CD14-positive monocyte (primary cell): ENCODE results near the gene TTLL11. TPM values are rescaled to one million over a fixed set of nuclear protein-coding genes. Genes with fewer than 3 reads are reported as not detected.

ENCODE experiments used
- DNase-seq, 3 donors: peaks; one replicate each; pipeline ENCODE4 v3.0.0-alpha.2; 2011 to 2022
- H2AFZ ChIP-seq: 2 replicates; pipeline ENCODE4 v1.6.0; 2012; ENCODE audit warnings: mild to moderate bottlenecking, low read depth, low read length, inconsistent platforms; ENCODE audit not compliant: insufficient read depth, poor library complexity, severe bottlenecking
- H3K27ac ChIP-seq, 2 donors: 1 replicate in 1 of 2; 2 replicates in 1 of 2; pipeline ENCODE4 v1.5.1; 2012 to 2013; ENCODE audit warnings: low read length in 2 of 2, control low read depth in 1 of 2, inconsistent platforms in 1 of 2, low read depth in 1 of 2, mild to moderate bottlenecking in 1 of 2
- H3K27me3 ChIP-seq, 2 donors: one replicate each; pipeline versions ENCODE4 v1.6.0 to v1.6.1; 2011 to 2013; ENCODE audit warnings: low read length in 2 of 2; ENCODE audit not compliant: control insufficient read depth in 2 of 2, insufficient read depth in 2 of 2
- H3K36me3 ChIP-seq, 2 donors: replicated peaks in 1 of 2; 1 replicate in 1 of 2; 2 replicates in 1 of 2; pipeline versions ENCODE4 v1.5.1 to v1.6.1; 2012 to 2013; ENCODE audit warnings: low read length in 2 of 2, control low read depth in 1 of 2, inconsistent platforms in 1 of 2, mild to moderate bottlenecking in 1 of 2; ENCODE audit not compliant: insufficient read depth in 2 of 2, control insufficient read depth in 1 of 2
- H3K4me1 ChIP-seq, 2 donors: 1 replicate in 1 of 2; 2 replicates in 1 of 2; pipeline versions ENCODE4 v1.5.1 to v1.6.1; 2012 to 2013; ENCODE audit warnings: low read length in 2 of 2, control low read depth in 1 of 2, inconsistent platforms in 1 of 2, mild to moderate bottlenecking in 1 of 2, moderate library complexity in 1 of 2; ENCODE audit not compliant: insufficient read depth in 2 of 2, control insufficient read depth in 1 of 2
- H3K4me2 ChIP-seq: replicated peaks from 2 replicates; pipeline ENCODE3; 2012; ENCODE audit warnings: low read length, moderate library complexity, mild to moderate bottlenecking; ENCODE audit not compliant: poor library complexity, severe bottlenecking; ENCODE audit errors: extremely low read depth
- H3K4me3 ChIP-seq, 3 experiments: fragments of 200-600 bp in 1 of 3; sonication (generic) in 1 of 3; replicated peaks in 1 of 3; 1 replicate in 2 of 3; 2 replicates in 1 of 3; pipeline ENCODE4 v1.5.1; 2011 to 2013; ENCODE audit warnings: low read length in 3 of 3, mild to moderate bottlenecking in 3 of 3, control low read depth in 2 of 3, low read depth in 2 of 3, inconsistent platforms in 1 of 3, moderate library complexity in 1 of 3
- H3K79me2 ChIP-seq: 2 replicates; pipeline ENCODE4 v1.6.0; 2012; ENCODE audit warnings: mild to moderate bottlenecking, control low read depth, inconsistent platforms, low read length, moderate library complexity; ENCODE audit not compliant: insufficient read depth
- H3K9ac ChIP-seq: 2 replicates; pipeline ENCODE4 v1.6.0; 2017; ENCODE audit warnings: low read length, mild to moderate bottlenecking; ENCODE audit not compliant: insufficient read depth, poor library complexity, severe bottlenecking
- H3K9me3 ChIP-seq, 2 donors: replicated peaks in 1 of 2; 1 replicate in 1 of 2; 2 replicates in 1 of 2; pipeline versions ENCODE4 v1.5.1 to v1.6.1; 2012 to 2013; ENCODE audit warnings: low read length in 2 of 2, control low read depth in 1 of 2; ENCODE audit not compliant: control insufficient read depth in 1 of 2, insufficient read depth in 1 of 2
- H4K20me1 ChIP-seq: 2 replicates; pipeline ENCODE4 v1.6.0; 2012; ENCODE audit warnings: mild to moderate bottlenecking, low read length, control low read depth, moderate library complexity; ENCODE audit not compliant: insufficient read depth
- H3K27ac Mint-ChIP-seq, 7 donors: one replicate each; pipeline ENCODE4 v1.8.0; 2020; ENCODE audit warnings: mild to moderate bottlenecking in 7 of 7, mixed read lengths in 7 of 7, moderate library complexity in 6 of 7, inconsistent platforms in 2 of 7
- H3K27me3 Mint-ChIP-seq, 3 donors: one replicate each; pipeline ENCODE4 v1.8.0; 2021 to 2022; ENCODE audit warnings: low read depth in 3 of 3, mild to moderate bottlenecking in 3 of 3, mixed read lengths in 3 of 3, moderate library complexity in 3 of 3, inconsistent platforms in 1 of 3
- H3K36me3 Mint-ChIP-seq, 2 donors: one replicate each; pipeline ENCODE4 v1.8.0; 2020; ENCODE audit warnings: mixed read lengths in 2 of 2, inconsistent platforms in 1 of 2, mild to moderate bottlenecking in 1 of 2
- H3K4me1 Mint-ChIP-seq: one replicate; pipeline ENCODE4 v1.8.0; 2020; ENCODE audit warnings: mild to moderate bottlenecking, mixed read lengths
- H3K4me3 Mint-ChIP-seq, 2 donors: one replicate each; pipeline ENCODE4 v1.8.0; 2020; ENCODE audit warnings: mild to moderate bottlenecking in 2 of 2, mixed read lengths in 2 of 2, moderate library complexity in 1 of 2
- H3K9me3 Mint-ChIP-seq, 7 donors: one replicate each; pipeline ENCODE4 v1.8.0; 2020 to 2022; ENCODE audit warnings: mixed read lengths in 7 of 7, mild to moderate bottlenecking in 6 of 7, moderate library complexity in 6 of 7, inconsistent platforms in 2 of 7
- CTCF ChIP-seq: fragments of 200-600 bp; IDR thresholded peaks from one replicate; pipeline ENCODE4 v1.8.0; 2022; ENCODE audit warnings: antibody characterized with exemption, mild to moderate bottlenecking
- WGBS: methylation state at CpG from one replicate; pipeline ENCODE4 v1.1.5; 2013; ENCODE audit warnings: missing lambda C conversion rate; ENCODE audit not compliant: insufficient coverage; 5-methylcytosine and 5-hydroxymethylcytosine counted together
- intact Hi-C, 2 donors: fragments of 100-400 bp; cut with micrococcal nuclease; formaldehyde crosslinking; loops; one replicate each; pipeline versions ENCODE4 v1.15.0 to v1.15.1; 2023
- polyA plus RNA-seq, 3 donors: library from polyadenylated mRNA; depleted of rRNA in 1 of 3; unstranded in 2 of 3; stranded (reverse) in 1 of 3; fragments of 300-500 nt in 2 of 3; fragments of >200 nt in 1 of 3; fragmentation: Illumina TruSeq in 2 of 3; gene quantifications; 1 replicate in 2 of 3; 2 replicates in 1 of 3; pipeline ENCODE4 v1.2.3, GENCODE V29; 2012 to 2021

TTLL11 gene
- polyA plus RNA-seq, 3 donors = 2.9 to 3.5 (median 3.1) TPM

GRCh38 chr9:122131401-122132001 is 38.4 kb upstream of the TTLL11 start:
- peaks cover 8 to 21% of the 10 kb centered on the region in 2 donors for H3K27me3 ChIP-seq
- H3K79me2 ChIP-seq = no peaks in the 10 kb centered on the region
- H3K9ac ChIP-seq = no peak overlapping the region
- no peaks in the 10 kb centered on the region for H3K36me3 ChIP-seq
- peaks cover 18 to 34% (median 26%) of the 10 kb centered on the region in 3 donors for H3K27me3 Mint-ChIP-seq
- no peak overlapping the region for H3K27ac ChIP-seq
- no peak overlapping the region for H2AFZ ChIP-seq
- H3K4me1 ChIP-seq = peaks cover 3 to 7% of the 10 kb centered on the region in 2 donors
- H3K4me1 Mint-ChIP-seq = peaks cover 3% of the 10 kb centered on the region
- DNase-seq = no peak
- H3K9me3 Mint-ChIP-seq = peaks cover 0 to under 1% (median 0%) of the 10 kb centered on the region in 7 donors
- H3K4me2 ChIP-seq = no peak overlapping the region
- no peaks in the 10 kb centered on the region for H3K36me3 Mint-ChIP-seq
- WGBS = 55% methylated on average over 15 of the region's 21 CpGs
- no peaks in the 10 kb centered on the region for H3K9me3 ChIP-seq
- no peak overlapping the region for H3K4me3 Mint-ChIP-seq
- peak overlapping the region in 1 of 7 donors; percentile 16 for H3K27ac Mint-ChIP-seq
- H4K20me1 ChIP-seq = no peaks in the 10 kb centered on the region
- intact Hi-C loops = no loop called here
- H3K4me3 ChIP-seq = no peak overlapping the region
- no peak for TF ChIP-seq CTCF

- Mint-ChIP-seq H3K27ac (no peak overlapping the region), H3K4me1 (peaks cover 7% of the 10 kb centered on the region), H3K36me3 (no peaks in the 10 kb centered on the region), H3K9me3 (peaks cover 0 to 3% (median under 1%) of the 10 kb centered on the region in 7 donors), H3K27me3 (peaks cover 24 to 41% (median 32%) of the 10 kb centered on the region in 3 donors), H3K4me3 (peak overlapping the region in 1 of 2 donors; percentile 43)
- H2AFZ ChIP-seq = no peak overlapping the region
- peaks cover 0 to 5% of the 10 kb centered on the region in 2 donors for H3K9me3 ChIP-seq
- no peak for DNase-seq
- intact Hi-C loops = no loop called here
- H3K4me2 ChIP-seq = no peak overlapping the region
- no peak overlapping the region for H3K9ac ChIP-seq
- no peak overlapping the region for H3K4me3 ChIP-seq
- WGBS = 84% methylated on average over 2 of the region's 4 CpGs
- no peaks in the 10 kb centered on the region for H3K36me3 ChIP-seq
- H3K27ac ChIP-seq = no peak overlapping the region
- no peaks in the 10 kb centered on the region for H3K79me2 ChIP-seq
- no peaks in the 10 kb centered on the region for H4K20me1 ChIP-seq
- TF ChIP-seq CTCF = no peak
- peaks cover 14 to 28% of the 10 kb centered on the region in 2 donors for H3K27me3 ChIP-seq
- peaks cover 4 to 9% of the 10 kb centered on the region in 2 donors for H3K4me1 ChIP-seq
These were observed 37.7 kb upstream of the TTLL11 start for GRCh38 chr9:122130837-122131236.
